Measurements from ENCODE around the gene SNCG.
A peak's percentile ranks its signal among the peaks of the same experiment; 100 is the strongest.

SNCG gene

DNA sequence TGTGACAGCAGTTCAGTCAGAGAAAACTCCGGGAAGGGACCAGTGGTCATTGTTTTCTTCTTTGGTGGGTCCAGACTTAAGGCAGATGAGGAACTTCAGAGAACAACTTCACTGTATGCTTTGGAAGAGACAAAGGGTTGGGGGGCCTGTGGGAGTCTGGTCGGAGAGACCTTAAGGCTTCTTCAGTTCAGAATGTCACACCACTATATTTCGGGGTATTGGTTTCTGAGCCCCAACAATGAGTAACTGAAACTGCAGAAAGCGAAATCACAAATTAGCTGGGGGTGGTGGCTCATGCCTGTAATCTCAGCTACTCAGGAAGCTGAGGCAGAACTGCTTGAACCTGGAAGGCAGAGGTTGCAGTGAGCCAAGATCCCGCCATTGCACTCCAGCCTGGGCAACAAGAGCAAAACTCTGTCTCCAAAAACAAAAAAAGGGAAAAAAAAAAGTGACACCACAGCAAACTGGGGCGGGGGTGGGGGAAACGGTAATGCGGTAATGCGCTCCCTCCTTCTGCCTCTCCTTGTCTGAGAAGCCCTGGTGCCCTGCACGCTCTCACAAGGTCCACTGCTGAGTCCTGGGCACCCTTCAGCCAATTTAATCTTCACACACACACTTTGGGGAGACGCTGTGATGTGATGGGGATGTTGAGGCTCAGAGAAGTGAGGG, 7.7 kb downstream of the SNCG start:
- TF ChIP-seq, protein P1, sequence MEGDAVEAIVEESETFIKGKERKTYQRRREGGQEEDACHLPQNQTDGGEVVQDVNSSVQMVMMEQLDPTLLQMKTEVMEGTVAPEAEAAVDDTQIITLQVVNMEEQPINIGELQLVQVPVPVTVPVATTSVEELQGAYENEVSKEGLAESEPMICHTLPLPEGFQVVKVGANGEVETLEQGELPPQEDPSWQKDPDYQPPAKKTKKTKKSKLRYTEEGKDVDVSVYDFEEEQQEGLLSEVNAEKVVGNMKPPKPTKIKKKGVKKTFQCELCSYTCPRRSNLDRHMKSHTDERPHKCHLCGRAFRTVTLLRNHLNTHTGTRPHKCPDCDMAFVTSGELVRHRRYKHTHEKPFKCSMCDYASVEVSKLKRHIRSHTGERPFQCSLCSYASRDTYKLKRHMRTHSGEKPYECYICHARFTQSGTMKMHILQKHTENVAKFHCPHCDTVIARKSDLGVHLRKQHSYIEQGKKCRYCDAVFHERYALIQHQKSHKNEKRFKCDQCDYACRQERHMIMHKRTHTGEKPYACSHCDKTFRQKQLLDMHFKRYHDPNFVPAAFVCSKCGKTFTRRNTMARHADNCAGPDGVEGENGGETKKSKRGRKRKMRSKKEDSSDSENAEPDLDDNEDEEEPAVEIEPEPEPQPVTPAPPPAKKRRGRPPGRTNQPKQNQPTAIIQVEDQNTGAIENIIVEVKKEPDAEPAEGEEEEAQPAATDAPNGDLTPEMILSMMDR (IDR thresholded peaks at IDR 0.05; ENCODE audit: extremely low read depth, insufficient read depth, missing control alignments), result no peak
- DNase-seq (ENCODE audit: low spot score), result no peak
- in situ Hi-C loops (cut with MboI; ENCODE audit: low pct_unique_long_range_greater_than_20kb, low sequenced_read_pairs, unreplicated experiment), result no loop called here

DNA sequence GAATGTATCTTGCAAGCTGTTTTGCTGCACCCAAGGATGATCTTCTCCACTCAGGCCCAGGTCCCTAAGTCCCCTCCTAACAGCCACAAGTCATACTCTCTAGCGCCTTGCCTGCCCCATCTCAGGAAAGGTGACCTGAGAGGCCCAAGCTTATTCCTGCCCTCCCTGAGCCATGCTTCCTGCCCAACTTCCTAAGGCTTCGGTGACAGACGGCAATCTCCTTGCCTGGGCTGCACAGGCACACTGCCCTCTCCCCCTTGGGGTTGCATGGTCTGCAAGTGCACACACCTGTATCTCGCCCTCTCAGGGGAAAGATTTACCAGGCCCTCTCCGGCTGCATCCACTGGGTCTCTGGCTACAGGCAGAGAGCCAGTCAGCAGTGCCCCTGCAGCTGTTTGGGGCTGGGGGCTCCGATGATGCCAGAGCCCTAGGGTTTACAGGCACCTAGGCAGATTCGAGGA, 9.1 kb downstream of the SNCG start:
- TF ChIP-seq, protein P1 (IDR thresholded peaks at IDR 0.05; ENCODE audit: extremely low read depth, insufficient read depth, missing control alignments), result no peak
- DNase-seq (ENCODE audit: low spot score), result peak; percentile 26
- in situ Hi-C loops (cut with MboI; ENCODE audit: low pct_unique_long_range_greater_than_20kb, low sequenced_read_pairs, unreplicated experiment), result no loop called here

DNA sequence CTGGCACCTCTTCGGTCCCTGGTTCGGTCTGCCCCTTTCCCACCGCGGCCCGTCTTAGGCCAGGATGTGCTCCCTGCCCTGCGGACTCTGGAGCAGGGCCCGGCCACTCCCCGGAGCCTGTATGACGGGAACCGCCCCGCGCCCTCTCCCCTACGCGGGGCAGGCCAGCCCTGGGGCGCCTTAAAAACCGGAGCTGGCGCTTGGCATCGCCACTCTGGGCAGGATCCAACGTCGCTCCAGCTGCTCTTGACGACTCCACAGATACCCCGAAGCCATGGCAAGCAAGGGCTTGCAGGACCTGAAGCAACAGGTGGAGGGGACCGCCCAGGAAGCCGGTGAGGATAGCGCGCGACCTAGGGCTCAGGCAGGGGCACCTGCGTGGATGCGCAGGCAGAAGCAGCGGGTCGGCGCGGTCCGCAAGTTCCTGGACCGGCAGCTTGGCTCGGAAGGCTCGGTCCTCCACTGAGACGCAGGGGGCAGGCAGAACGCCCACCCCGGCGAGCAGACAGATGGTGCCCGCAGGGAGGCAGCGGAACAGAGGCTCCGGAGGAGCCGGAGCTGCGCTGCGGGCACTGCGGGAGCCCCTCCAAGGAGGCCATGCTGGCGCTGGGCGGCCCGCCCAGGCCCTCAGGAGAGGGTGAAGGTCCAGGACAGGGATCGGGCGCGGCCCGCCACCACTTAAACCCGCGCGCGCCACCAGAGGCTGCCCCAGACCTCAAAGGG, 10.0 kb downstream of the SNCG start, which contains the start of gene ADIRF:
Gene ADIRF, plus strand, starts transcription at position 212 of the 723 bp plus-strand sequence. Its CDS starts 63 bp downstream, at position 275.
- in situ Hi-C loops (cut with MboI; ENCODE audit: low pct_unique_long_range_greater_than_20kb, low sequenced_read_pairs, unreplicated experiment), result no loop called here
- TF ChIP-seq, protein P1 (IDR thresholded peaks at IDR 0.05; ENCODE audit: extremely low read depth, insufficient read depth, missing control alignments), result no peak
- peak; percentile 40 for DNase-seq (ENCODE audit: low spot score)

DNA sequence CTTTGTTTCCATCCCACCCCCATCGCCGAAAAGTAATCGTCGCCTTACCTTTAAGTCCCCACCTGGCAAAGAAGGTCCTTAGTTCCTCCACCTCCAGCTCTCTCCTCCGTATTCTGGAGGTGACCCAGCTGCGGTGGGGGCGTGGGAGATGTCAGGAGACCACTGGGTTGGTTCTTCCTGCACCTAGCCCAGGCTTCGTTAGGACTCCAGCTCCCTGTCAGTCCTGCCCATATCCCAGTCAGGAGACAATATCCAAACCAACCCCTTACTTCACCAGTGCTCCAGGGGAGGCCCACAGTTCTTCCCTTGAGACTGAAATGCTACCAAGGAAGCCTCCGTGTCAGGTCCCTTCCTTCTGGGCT, 10.6 kb downstream of the SNCG start:
- in situ Hi-C loops (cut with MboI; ENCODE audit: low pct_unique_long_range_greater_than_20kb, low sequenced_read_pairs, unreplicated experiment), result no loop called here
- peak; percentile 28 for DNase-seq (ENCODE audit: low spot score)
- TF ChIP-seq, protein P1 (IDR thresholded peaks at IDR 0.05; ENCODE audit: extremely low read depth, insufficient read depth, missing control alignments), result no peak

DNA sequence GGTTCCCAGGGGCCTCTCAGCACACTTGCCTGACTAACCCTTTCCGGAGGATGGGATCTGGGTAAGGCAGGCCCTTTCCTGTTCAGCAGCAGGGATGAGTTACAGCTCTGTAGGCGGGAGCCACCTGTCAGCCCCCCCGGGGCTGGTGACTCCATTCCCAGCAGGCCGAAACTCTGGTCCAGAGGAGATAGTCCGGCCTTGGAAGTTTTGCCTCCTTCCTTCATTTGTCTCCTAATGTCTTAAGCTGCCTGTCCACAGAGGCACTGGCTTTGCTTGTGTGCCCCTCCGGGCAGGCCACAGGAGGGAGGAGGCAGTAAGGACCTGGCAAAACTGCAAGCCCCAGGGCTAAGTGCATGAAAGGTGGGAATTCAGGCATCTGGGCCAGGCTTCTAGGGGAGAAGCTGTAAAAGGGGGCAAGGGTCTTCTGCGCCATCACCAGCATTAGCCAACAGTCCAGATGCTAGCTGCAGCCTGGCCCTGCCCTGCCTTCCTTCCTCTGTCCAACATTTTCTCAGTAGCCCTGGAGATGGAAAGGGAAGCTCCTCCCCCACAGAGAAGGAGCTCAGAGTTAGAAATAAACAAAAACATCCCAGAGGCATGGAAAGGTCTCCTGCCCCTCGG, 11.1 kb downstream of the SNCG start:
- no peak for DNase-seq (ENCODE audit: low spot score)
- in situ Hi-C loops (cut with MboI; ENCODE audit: low pct_unique_long_range_greater_than_20kb, low sequenced_read_pairs, unreplicated experiment), result no loop called here

More for the DNA sequence above, 11.1 kb downstream of the SNCG start:
- TF ChIP-seq, protein P1 (IDR thresholded peaks at IDR 0.05; ENCODE audit: extremely low read depth, insufficient read depth, missing control alignments), result no peak
